ENCODE data around the gene MLANA. TPM values are rescaled to one million over a fixed set of nuclear protein-coding genes. Genes with fewer than 3 reads are reported as not detected.

The MLANA gene
- total RNA-seq, 4 donors from 2014 or later: not detected

- TF ChIP-seq, protein P1, sequence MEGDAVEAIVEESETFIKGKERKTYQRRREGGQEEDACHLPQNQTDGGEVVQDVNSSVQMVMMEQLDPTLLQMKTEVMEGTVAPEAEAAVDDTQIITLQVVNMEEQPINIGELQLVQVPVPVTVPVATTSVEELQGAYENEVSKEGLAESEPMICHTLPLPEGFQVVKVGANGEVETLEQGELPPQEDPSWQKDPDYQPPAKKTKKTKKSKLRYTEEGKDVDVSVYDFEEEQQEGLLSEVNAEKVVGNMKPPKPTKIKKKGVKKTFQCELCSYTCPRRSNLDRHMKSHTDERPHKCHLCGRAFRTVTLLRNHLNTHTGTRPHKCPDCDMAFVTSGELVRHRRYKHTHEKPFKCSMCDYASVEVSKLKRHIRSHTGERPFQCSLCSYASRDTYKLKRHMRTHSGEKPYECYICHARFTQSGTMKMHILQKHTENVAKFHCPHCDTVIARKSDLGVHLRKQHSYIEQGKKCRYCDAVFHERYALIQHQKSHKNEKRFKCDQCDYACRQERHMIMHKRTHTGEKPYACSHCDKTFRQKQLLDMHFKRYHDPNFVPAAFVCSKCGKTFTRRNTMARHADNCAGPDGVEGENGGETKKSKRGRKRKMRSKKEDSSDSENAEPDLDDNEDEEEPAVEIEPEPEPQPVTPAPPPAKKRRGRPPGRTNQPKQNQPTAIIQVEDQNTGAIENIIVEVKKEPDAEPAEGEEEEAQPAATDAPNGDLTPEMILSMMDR (IDR thresholded peaks at IDR 0.05; ENCODE audit: low read depth): no peak
Observed at GRCh38 chr9:5947912-5948311, 57.2 kb downstream of the MLANA start.

- TF ChIP-seq, protein P1 (IDR thresholded peaks at IDR 0.05; ENCODE audit: low read depth): no peak
Observed at GRCh38 chr9:5949103-5949699, 58.5 kb downstream of the MLANA start.

- TF ChIP-seq, protein P1 (IDR thresholded peaks at IDR 0.05; ENCODE audit: low read depth): no peak
Observed at GRCh38 chr9:5950261-5950660, 59.6 kb downstream of the MLANA start.

- TF ChIP-seq, protein P1 (IDR thresholded peaks at IDR 0.05; ENCODE audit: low read depth): no peak
Observed at GRCh38 chr9:5951686-5952211, 61.1 kb downstream of the MLANA start.

GRCh38 chr9:5953743-5954707 lies 63.3 kb downstream of the MLANA start:
- TF ChIP-seq, protein P1 (IDR thresholded peaks at IDR 0.05; ENCODE audit: low read depth): no peak

- TF ChIP-seq, protein P1 (IDR thresholded peaks at IDR 0.05; ENCODE audit: low read depth): no peak
Observed at GRCh38 chr9:5957166-5957565, 66.5 kb downstream of the MLANA start.

DNA sequence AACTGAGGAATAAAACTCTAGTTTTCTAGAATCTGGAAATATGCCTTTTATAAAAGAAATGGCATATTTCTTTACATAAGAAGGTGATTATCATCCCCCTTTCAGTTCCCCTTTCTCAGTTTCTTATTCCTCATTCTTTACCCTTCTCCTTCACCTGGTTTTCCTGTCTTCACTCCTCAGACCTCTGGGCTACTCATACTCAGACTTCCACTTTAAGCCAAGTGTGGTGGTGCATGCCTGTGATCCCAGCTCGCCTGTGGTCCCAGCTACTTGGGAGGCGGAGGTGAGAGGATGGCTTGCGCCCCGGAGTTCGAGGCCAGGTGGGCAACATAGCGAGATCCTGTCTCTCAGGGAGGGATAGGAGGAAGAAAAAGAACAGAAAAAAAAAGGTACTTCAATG lies 67.6 kb downstream of the MLANA start:
- TF ChIP-seq, protein P1 (IDR thresholded peaks at IDR 0.05; ENCODE audit: low read depth): no peak

Data from subcutaneous adipose tissue (tissue), 4 donors.